ENCODE data around the gene MIGA2.

DNA sequence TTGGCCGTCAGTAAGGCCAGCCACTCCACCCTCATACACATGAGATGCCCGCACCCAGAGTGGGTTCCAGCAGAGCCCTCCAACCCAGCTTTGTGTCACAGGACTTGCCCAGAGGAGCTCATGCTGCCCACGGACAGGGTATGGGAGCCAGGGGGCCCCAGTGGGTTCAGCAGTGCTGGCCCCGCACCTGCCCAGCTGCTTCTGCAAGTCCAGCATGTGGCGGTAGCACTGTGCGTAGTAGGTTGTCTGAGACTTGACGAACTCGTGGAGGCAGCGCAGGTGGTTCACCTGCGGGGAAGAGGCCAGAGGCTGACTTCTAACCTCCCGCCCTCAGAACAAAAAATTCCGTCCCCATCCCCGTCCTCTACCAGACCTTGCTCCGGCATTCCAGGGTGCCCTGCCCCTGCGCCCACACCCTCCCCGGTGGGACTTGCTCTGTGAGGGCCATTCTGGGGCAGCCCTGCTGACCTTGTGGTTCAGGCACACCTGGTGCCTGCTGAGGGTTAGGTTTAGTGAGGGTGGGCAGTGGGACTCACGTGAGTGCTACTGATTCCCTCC is 26.8 kb upstream of the MIGA2 start:
- no peak for TF ChIP-seq POLR2A (IDR thresholded peaks at IDR 0.05)
- TF ChIP-seq CTCF (IDR thresholded peaks at IDR 0.05) = no peak

All from tibial nerve (tissue), 3 donors.